ENCODE results near the gene MINAR1.

DNA sequence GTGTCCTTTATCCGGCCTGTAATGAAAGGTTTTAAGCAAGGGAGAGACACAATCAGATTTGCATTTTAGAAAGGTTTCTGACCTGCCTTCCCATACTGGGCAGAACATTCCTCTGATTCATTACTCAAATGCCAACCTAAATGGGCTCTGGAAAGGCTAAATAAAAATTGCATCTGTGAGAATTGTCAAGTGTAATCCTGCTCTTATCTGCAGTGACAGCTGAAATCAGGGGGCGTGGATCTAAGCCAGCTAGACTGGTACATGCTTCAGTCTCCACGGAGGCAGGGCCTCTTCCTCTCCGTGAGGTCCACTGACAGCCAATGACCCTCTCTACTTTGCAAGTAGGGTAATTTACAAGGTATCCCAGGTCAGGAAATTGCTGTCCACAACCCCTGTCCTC is 32.5 kb upstream of the MINAR1 start:
- TF ChIP-seq EZH2phosphoT487 (IDR thresholded peaks at IDR 0.05; ENCODE audit: insufficient read depth, low read depth) (no peak), EZH2 (IDR thresholded peaks at IDR 0.05; ENCODE audit: insufficient read depth, poor library complexity, severe bottlenecking) (no peak)
